CD14-positive monocyte (primary cell): ENCODE measurements around the gene PPP2R2C. TPM values are rescaled to one million over a fixed set of nuclear protein-coding genes. Genes with fewer than 3 reads are reported as not detected.

ENCODE experiments used
- DNase-seq, 3 donors: peaks; one replicate each; pipeline ENCODE4 v3.0.0-alpha.2; 2011 to 2022
- H2AFZ ChIP-seq: 2 replicates; pipeline ENCODE4 v1.6.0; 2012; ENCODE audit warnings: mild to moderate bottlenecking, low read depth, low read length, inconsistent platforms; ENCODE audit not compliant: insufficient read depth, poor library complexity, severe bottlenecking
- H3K27ac ChIP-seq, 2 donors: 1 replicate in 1 of 2; 2 replicates in 1 of 2; pipeline ENCODE4 v1.5.1; 2012 to 2013; ENCODE audit warnings: low read length in 2 of 2, control low read depth in 1 of 2, inconsistent platforms in 1 of 2, low read depth in 1 of 2, mild to moderate bottlenecking in 1 of 2
- H3K27me3 ChIP-seq, 2 donors: one replicate each; pipeline versions ENCODE4 v1.6.0 to v1.6.1; 2011 to 2013; ENCODE audit warnings: low read length in 2 of 2; ENCODE audit not compliant: control insufficient read depth in 2 of 2, insufficient read depth in 2 of 2
- H3K36me3 ChIP-seq, 2 donors: replicated peaks in 1 of 2; 1 replicate in 1 of 2; 2 replicates in 1 of 2; pipeline versions ENCODE4 v1.5.1 to v1.6.1; 2012 to 2013; ENCODE audit warnings: low read length in 2 of 2, control low read depth in 1 of 2, inconsistent platforms in 1 of 2, mild to moderate bottlenecking in 1 of 2; ENCODE audit not compliant: insufficient read depth in 2 of 2, control insufficient read depth in 1 of 2
- H3K4me1 ChIP-seq, 2 donors: 1 replicate in 1 of 2; 2 replicates in 1 of 2; pipeline versions ENCODE4 v1.5.1 to v1.6.1; 2012 to 2013; ENCODE audit warnings: low read length in 2 of 2, control low read depth in 1 of 2, inconsistent platforms in 1 of 2, mild to moderate bottlenecking in 1 of 2, moderate library complexity in 1 of 2; ENCODE audit not compliant: insufficient read depth in 2 of 2, control insufficient read depth in 1 of 2
- H3K4me2 ChIP-seq: replicated peaks from 2 replicates; pipeline ENCODE3; 2012; ENCODE audit warnings: low read length, moderate library complexity, mild to moderate bottlenecking; ENCODE audit not compliant: poor library complexity, severe bottlenecking; ENCODE audit errors: extremely low read depth
- H3K4me3 ChIP-seq, 3 experiments: fragments of 200-600 bp in 1 of 3; sonication (generic) in 1 of 3; replicated peaks in 1 of 3; 1 replicate in 2 of 3; 2 replicates in 1 of 3; pipeline ENCODE4 v1.5.1; 2011 to 2013; ENCODE audit warnings: low read length in 3 of 3, mild to moderate bottlenecking in 3 of 3, control low read depth in 2 of 3, low read depth in 2 of 3, inconsistent platforms in 1 of 3, moderate library complexity in 1 of 3
- H3K79me2 ChIP-seq: 2 replicates; pipeline ENCODE4 v1.6.0; 2012; ENCODE audit warnings: mild to moderate bottlenecking, control low read depth, inconsistent platforms, low read length, moderate library complexity; ENCODE audit not compliant: insufficient read depth
- H3K9ac ChIP-seq: 2 replicates; pipeline ENCODE4 v1.6.0; 2017; ENCODE audit warnings: low read length, mild to moderate bottlenecking; ENCODE audit not compliant: insufficient read depth, poor library complexity, severe bottlenecking
- H3K9me3 ChIP-seq, 2 donors: replicated peaks in 1 of 2; 1 replicate in 1 of 2; 2 replicates in 1 of 2; pipeline versions ENCODE4 v1.5.1 to v1.6.1; 2012 to 2013; ENCODE audit warnings: low read length in 2 of 2, control low read depth in 1 of 2; ENCODE audit not compliant: control insufficient read depth in 1 of 2, insufficient read depth in 1 of 2
- H4K20me1 ChIP-seq: 2 replicates; pipeline ENCODE4 v1.6.0; 2012; ENCODE audit warnings: mild to moderate bottlenecking, low read length, control low read depth, moderate library complexity; ENCODE audit not compliant: insufficient read depth
- H3K27ac Mint-ChIP-seq, 7 donors: one replicate each; pipeline ENCODE4 v1.8.0; 2020; ENCODE audit warnings: mild to moderate bottlenecking in 7 of 7, mixed read lengths in 7 of 7, moderate library complexity in 6 of 7, inconsistent platforms in 2 of 7
- H3K27me3 Mint-ChIP-seq, 3 donors: one replicate each; pipeline ENCODE4 v1.8.0; 2021 to 2022; ENCODE audit warnings: low read depth in 3 of 3, mild to moderate bottlenecking in 3 of 3, mixed read lengths in 3 of 3, moderate library complexity in 3 of 3, inconsistent platforms in 1 of 3
- H3K36me3 Mint-ChIP-seq, 2 donors: one replicate each; pipeline ENCODE4 v1.8.0; 2020; ENCODE audit warnings: mixed read lengths in 2 of 2, inconsistent platforms in 1 of 2, mild to moderate bottlenecking in 1 of 2
- H3K4me1 Mint-ChIP-seq: one replicate; pipeline ENCODE4 v1.8.0; 2020; ENCODE audit warnings: mild to moderate bottlenecking, mixed read lengths
- H3K4me3 Mint-ChIP-seq, 2 donors: one replicate each; pipeline ENCODE4 v1.8.0; 2020; ENCODE audit warnings: mild to moderate bottlenecking in 2 of 2, mixed read lengths in 2 of 2, moderate library complexity in 1 of 2
- H3K9me3 Mint-ChIP-seq, 7 donors: one replicate each; pipeline ENCODE4 v1.8.0; 2020 to 2022; ENCODE audit warnings: mixed read lengths in 7 of 7, mild to moderate bottlenecking in 6 of 7, moderate library complexity in 6 of 7, inconsistent platforms in 2 of 7
- CTCF ChIP-seq: fragments of 200-600 bp; IDR thresholded peaks from one replicate; pipeline ENCODE4 v1.8.0; 2022; ENCODE audit warnings: antibody characterized with exemption, mild to moderate bottlenecking
- WGBS: methylation state at CpG from one replicate; pipeline ENCODE4 v1.1.5; 2013; ENCODE audit warnings: missing lambda C conversion rate; ENCODE audit not compliant: insufficient coverage; 5-methylcytosine and 5-hydroxymethylcytosine counted together
- intact Hi-C, 2 donors: fragments of 100-400 bp; cut with micrococcal nuclease; formaldehyde crosslinking; loops; one replicate each; pipeline versions ENCODE4 v1.15.0 to v1.15.1; 2023
- polyA plus RNA-seq, 3 donors: library from polyadenylated mRNA; depleted of rRNA in 1 of 3; unstranded in 2 of 3; stranded (reverse) in 1 of 3; fragments of 300-500 nt in 2 of 3; fragments of >200 nt in 1 of 3; fragmentation: Illumina TruSeq in 2 of 3; gene quantifications; 1 replicate in 2 of 3; 2 replicates in 1 of 3; pipeline ENCODE4 v1.2.3, GENCODE V29; 2012 to 2021

The PPP2R2C gene
- polyA plus RNA-seq, 3 donors, result not detected

GRCh38 chr4:6446538-6447451 is 25.6 kb downstream of the PPP2R2C start:
- 67% methylated on average over 11 of the region's 22 CpGs for WGBS
- DNase-seq, result no peak
- intact Hi-C loops, result no loop called here
- Histone ChIP-seq H3K9ac (no peak overlapping the region), H3K79me2 (no peaks in the 10 kb centered on the region), H3K4me2 (no peak overlapping the region), H3K4me1 (no peaks in the 10 kb centered on the region), H3K9me3 (no peaks in the 10 kb centered on the region), H3K36me3 (no peaks in the 10 kb centered on the region), H3K27me3 (no peaks in the 10 kb centered on the region), H4K20me1 (no peaks in the 10 kb centered on the region), H2AFZ (no peak overlapping the region), H3K4me3 (no peak overlapping the region), H3K27ac (no peak overlapping the region)
- Mint-ChIP-seq H3K9me3 (peaks cover 0 to 5% (median 0%) of the 10 kb centered on the region in 7 donors), H3K4me1 (no peaks in the 10 kb centered on the region), H3K27me3 (peaks cover 7 to 11% (median 9%) of the 10 kb centered on the region in 3 donors), H3K27ac (no peak overlapping the region), H3K36me3 (no peaks in the 10 kb centered on the region), H3K4me3 (no peak overlapping the region)
- no peak for TF ChIP-seq CTCF

- no peaks in the 10 kb centered on the region for H3K79me2 ChIP-seq
- TF ChIP-seq CTCF, result no peak
- no peaks in the 10 kb centered on the region for H3K27me3 ChIP-seq
- Mint-ChIP-seq H3K4me1 (no peaks in the 10 kb centered on the region), H3K27ac (no peak overlapping the region), H3K27me3 (peaks cover 7 to 13% (median 11%) of the 10 kb centered on the region in 3 donors), H3K4me3 (no peak overlapping the region), H3K9me3 (peaks cover 0 to 6% (median 0%) of the 10 kb centered on the region in 7 donors), H3K36me3 (no peaks in the 10 kb centered on the region)
- H3K36me3 ChIP-seq, result no peaks in the 10 kb centered on the region
- intact Hi-C loops, result no loop called here
- no peaks in the 10 kb centered on the region for H3K4me1 ChIP-seq
- no peak overlapping the region for H2AFZ ChIP-seq
- H3K4me3 ChIP-seq, result no peak overlapping the region
- no peak overlapping the region for H3K27ac ChIP-seq
- DNase-seq, result no peak
- H3K9me3 ChIP-seq, result no peaks in the 10 kb centered on the region
- WGBS, result 94% methylated on average over 14 of the region's 14 CpGs
- H4K20me1 ChIP-seq, result no peaks in the 10 kb centered on the region
- H3K9ac ChIP-seq, result no peak overlapping the region
- H3K4me2 ChIP-seq, result no peak overlapping the region
Observed at GRCh38 chr4:6446130-6446482, 26.3 kb downstream of the PPP2R2C start.
